CD4-positive, alpha-beta memory T cell (primary cell): Measurements from ENCODE around the gene RGS7. TPM values are rescaled to one million over a fixed set of nuclear protein-coding genes. Genes with fewer than 3 reads are reported as not detected.

Experiments
- CTCF ChIA-PET: fragments of 350-600 bp; sonication (Branson Sonifier 250); formaldehyde crosslinking; loops from one replicate; lab custom pipeline; 2021; ENCODE audit warnings: inconsistent platforms; ENCODE audit not compliant: partially characterized antibody; lab: Charles Lee
- POLR2A ChIA-PET: fragments of 350-600 bp; sonication (Branson Sonifier 250); formaldehyde crosslinking; loops from one replicate; lab custom pipeline; 2021; ENCODE audit not compliant: partially characterized antibody; lab: Charles Lee
- DNase-seq, 5 donors: peaks; one replicate each; pipeline versions ENCODE4 v3.0.0 to v3.0.0-alpha.2; 2020 to 2022; ENCODE audit warnings: mixed read lengths in 1 of 5
- H3K27ac ChIP-seq: one replicate; pipeline ENCODE4 v1.7.0; 2013; ENCODE audit warnings: low read depth, low read length
- H3K27me3 ChIP-seq: 2 replicates; pipeline ENCODE4 v1.7.0; 2013; ENCODE audit warnings: mild to moderate bottlenecking, low read length, moderate library complexity; ENCODE audit not compliant: insufficient read depth
- H3K36me3 ChIP-seq: 2 replicates; pipeline ENCODE4 v1.7.0; 2013; ENCODE audit warnings: mild to moderate bottlenecking, low read length, moderate library complexity; ENCODE audit not compliant: insufficient read depth
- H3K4me1 ChIP-seq: 2 replicates; pipeline ENCODE4 v1.7.0; 2013; ENCODE audit warnings: mild to moderate bottlenecking, low read length, moderate library complexity; ENCODE audit not compliant: insufficient read depth
- H3K4me3 ChIP-seq, 2 donors: one replicate each; pipeline ENCODE4 v1.7.0; 2013; ENCODE audit warnings: low read length in 2 of 2, mild to moderate bottlenecking in 1 of 2
- H3K9me3 ChIP-seq, 2 donors: one replicate each; pipeline ENCODE4 v1.7.0; 2013; ENCODE audit warnings: low read length in 2 of 2, control low read depth in 1 of 2; ENCODE audit not compliant: control insufficient read depth in 1 of 2
- H3K27ac Mint-ChIP-seq, 7 donors: one replicate each; pipeline ENCODE4 v1.8.0; 2020 to 2021; ENCODE audit warnings: mixed read lengths in 7 of 7, mild to moderate bottlenecking in 6 of 7, inconsistent platforms in 3 of 7, moderate library complexity in 3 of 7
- H3K27me3 Mint-ChIP-seq, 2 donors: one replicate each; pipeline ENCODE4 v1.8.0; 2020 to 2021; ENCODE audit warnings: mixed read lengths in 2 of 2
- H3K36me3 Mint-ChIP-seq, 2 donors: one replicate each; pipeline ENCODE4 v1.8.0; 2020 to 2021; ENCODE audit warnings: mixed read lengths in 2 of 2, inconsistent platforms in 1 of 2, mild to moderate bottlenecking in 1 of 2
- H3K4me1 Mint-ChIP-seq, 4 donors: one replicate each; pipeline ENCODE4 v1.8.0; 2020 to 2021; ENCODE audit warnings: mixed read lengths in 4 of 4, mild to moderate bottlenecking in 1 of 4
- H3K4me3 Mint-ChIP-seq, 8 donors: one replicate each; pipeline ENCODE4 v1.8.0; 2020 to 2021; ENCODE audit warnings: mixed read lengths in 8 of 8, mild to moderate bottlenecking in 7 of 8, moderate library complexity in 6 of 8, inconsistent platforms in 3 of 8
- H3K9me3 Mint-ChIP-seq, 8 donors: one replicate each; pipeline ENCODE4 v1.8.0; 2020 to 2021; ENCODE audit warnings: mixed read lengths in 8 of 8, mild to moderate bottlenecking in 5 of 8, inconsistent platforms in 3 of 8, moderate library complexity in 1 of 8
- intact Hi-C: fragments of 100-400 bp; cut with micrococcal nuclease; formaldehyde crosslinking; loops from one replicate; pipeline ENCODE4 v1.15.1; 2023
- polyA plus RNA-seq, 2 donors: library from polyadenylated mRNA; unstranded; fragments of 300-500 nt; fragmentation: Illumina TruSeq; gene quantifications; one replicate each; pipeline ENCODE4 v1.2.3, GENCODE V29; 2021
- total RNA-seq, 2 experiments: library from RNA; stranded (reverse); gene quantifications; one replicate each; pipeline ENCODE4 v1.2.3, GENCODE V29; 2021

The RGS7 gene
- total and polyA plus RNA-seq, 4 experiments from 2014 or later, result not detected

- no peaks in the 10 kb centered on the region for H3K27me3 Mint-ChIP-seq
- H3K27me3 ChIP-seq, result no peaks in the 10 kb centered on the region
- no peak overlapping the region for H3K27ac Mint-ChIP-seq
- no peak for DNase-seq
- POLR2A ChIA-PET, result no interaction called here
- H3K36me3 ChIP-seq, result no peaks in the 10 kb centered on the region
- H3K4me3 Mint-ChIP-seq, result no peak overlapping the region
- CTCF ChIA-PET, result no interaction called here
- H3K4me3 ChIP-seq, result no peak overlapping the region
- no peaks in the 10 kb centered on the region for H3K4me1 ChIP-seq
- H3K36me3 Mint-ChIP-seq, result no peaks in the 10 kb centered on the region
- H3K9me3 ChIP-seq, result no peaks in the 10 kb centered on the region
- H3K27ac ChIP-seq, result no peak overlapping the region
- intact Hi-C loops, result no loop called here
- peaks cover 0 to 14% (median 2%) of the 10 kb centered on the region in 8 donors for H3K9me3 Mint-ChIP-seq
- H3K4me1 Mint-ChIP-seq, result no peaks in the 10 kb centered on the region
These were observed 502.6 kb downstream of the RGS7 start for GRCh38 chr1:240854367-240854766.

- H3K4me1 Mint-ChIP-seq, result no peaks in the 10 kb centered on the region
- peaks cover 0 to 14% (median 1%) of the 10 kb centered on the region in 8 donors for H3K9me3 Mint-ChIP-seq
- no peak for DNase-seq
- intact Hi-C loops, result no loop called here
- Histone ChIP-seq H3K4me1 (no peaks in the 10 kb centered on the region), H3K9me3 (no peaks in the 10 kb centered on the region), H3K36me3 (no peaks in the 10 kb centered on the region), H3K27me3 (no peaks in the 10 kb centered on the region), H3K27ac (no peak overlapping the region), H3K4me3 (no peak overlapping the region)
- H3K27me3 Mint-ChIP-seq, result peaks cover 0 to 3% of the 10 kb centered on the region in 2 donors
- no peak overlapping the region for H3K27ac Mint-ChIP-seq
- POLR2A ChIA-PET, result no interaction called here
- H3K36me3 Mint-ChIP-seq, result no peaks in the 10 kb centered on the region
- CTCF ChIA-PET, result no interaction called here
- H3K4me3 Mint-ChIP-seq, result no peak overlapping the region
These were observed 509.7 kb downstream of the RGS7 start for GRCh38 chr1:240847325-240847724.

DNA sequence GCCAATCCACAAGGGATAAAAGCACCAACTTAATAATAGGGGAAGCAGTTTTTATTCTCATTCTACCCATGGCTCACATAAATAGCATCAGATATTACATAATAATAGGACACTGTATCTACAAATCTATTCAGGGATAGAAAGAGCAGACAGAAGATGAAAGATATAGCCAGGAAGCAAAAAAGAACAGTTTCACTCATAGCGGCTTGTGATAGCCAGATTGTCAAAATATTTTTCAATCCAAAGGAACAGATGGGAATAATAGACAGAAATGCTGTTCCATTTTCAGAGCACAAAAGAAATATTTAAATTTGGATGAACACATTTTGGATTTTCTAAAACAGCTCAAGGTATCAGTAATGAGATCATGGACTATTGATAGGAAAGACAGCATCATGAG is 512.5 kb downstream of the RGS7 start:
- no peaks in the 10 kb centered on the region for H3K4me1 Mint-ChIP-seq
- no peak overlapping the region for H3K4me3 Mint-ChIP-seq
- DNase-seq, result no peak
- intact Hi-C loops, result no loop called here
- Histone ChIP-seq H3K9me3 (no peaks in the 10 kb centered on the region), H3K36me3 (no peaks in the 10 kb centered on the region), H3K4me1 (no peaks in the 10 kb centered on the region), H3K27ac (no peak overlapping the region), H3K4me3 (no peak overlapping the region), H3K27me3 (no peaks in the 10 kb centered on the region)
- H3K27me3 Mint-ChIP-seq, result peaks cover 0 to 3% of the 10 kb centered on the region in 2 donors
- ChIA-PET CTCF (no interaction called here), POLR2A (no interaction called here)
- H3K9me3 Mint-ChIP-seq, result peaks cover 0 to 7% (median 3%) of the 10 kb centered on the region in 8 donors
- no peaks in the 10 kb centered on the region for H3K36me3 Mint-ChIP-seq
- no peak overlapping the region for H3K27ac Mint-ChIP-seq

DNA sequence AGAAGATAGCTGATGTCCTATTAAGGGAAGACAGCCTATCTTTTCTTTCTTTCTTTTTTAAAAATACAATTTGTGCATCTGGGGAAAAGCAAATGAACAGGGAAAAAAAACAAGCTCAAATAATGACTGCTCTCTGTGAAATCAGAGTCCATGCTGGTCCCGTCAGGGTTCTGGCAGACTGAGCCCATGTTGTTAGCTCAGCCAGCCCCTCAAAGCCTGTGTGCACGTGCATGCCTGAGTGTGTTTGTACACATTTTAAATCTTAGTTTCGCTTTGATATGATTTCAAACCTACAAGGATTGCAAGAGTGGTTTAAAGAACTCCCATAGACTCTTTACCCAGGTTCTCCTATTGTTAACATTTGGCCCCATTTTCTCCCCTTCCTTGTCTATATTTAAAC is 513.2 kb downstream of the RGS7 start:
- POLR2A ChIA-PET, result no interaction called here
- peaks cover 0 to 11% (median 3%) of the 10 kb centered on the region in 8 donors for H3K9me3 Mint-ChIP-seq

DNA sequence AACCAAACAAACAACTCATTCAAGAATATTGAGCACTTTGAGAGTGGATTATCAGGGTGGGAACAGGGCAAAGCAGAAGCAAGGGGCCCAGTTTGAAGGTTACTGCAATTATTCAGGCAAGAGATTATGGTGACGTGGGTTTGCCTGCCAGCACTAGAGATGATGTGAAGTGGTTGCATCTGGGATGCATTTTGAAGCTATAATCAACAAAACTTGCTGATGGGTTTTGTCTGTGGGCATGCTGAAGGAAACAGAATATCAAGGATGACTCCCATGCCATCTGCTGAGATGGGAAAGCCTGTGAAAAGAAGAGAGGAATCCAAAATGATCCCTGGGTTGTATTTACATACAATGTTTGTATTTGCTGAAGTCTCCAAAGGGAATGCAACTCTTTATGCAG is 520.7 kb downstream of the RGS7 start:
- H3K9me3 Mint-ChIP-seq, result peaks cover 0 to 8% (median 3%) of the 10 kb centered on the region in 8 donors
- ChIA-PET CTCF (no interaction called here), POLR2A (no interaction called here)
- Histone ChIP-seq H3K36me3 (no peaks in the 10 kb centered on the region), H3K4me1 (no peaks in the 10 kb centered on the region), H3K9me3 (no peaks in the 10 kb centered on the region), H3K4me3 (no peak overlapping the region), H3K27ac (no peak overlapping the region), H3K27me3 (no peaks in the 10 kb centered on the region)
- H3K4me1 Mint-ChIP-seq, result no peaks in the 10 kb centered on the region
- no peak overlapping the region for H3K27ac Mint-ChIP-seq
- H3K36me3 Mint-ChIP-seq, result no peaks in the 10 kb centered on the region
- intact Hi-C loops, result no loop called here
- H3K27me3 Mint-ChIP-seq, result no peaks in the 10 kb centered on the region
- H3K4me3 Mint-ChIP-seq, result no peak overlapping the region
- DNase-seq, result no peak

More for the DNA sequence above, 513.2 kb downstream of the RGS7 start:
- Histone ChIP-seq H3K27ac (no peak overlapping the region), H3K4me1 (no peaks in the 10 kb centered on the region), H3K27me3 (no peaks in the 10 kb centered on the region), H3K9me3 (no peaks in the 10 kb centered on the region), H3K4me3 (no peak overlapping the region), H3K36me3 (no peaks in the 10 kb centered on the region)
- intact Hi-C loops, result no loop called here
- Mint-ChIP-seq H3K4me3 (no peak overlapping the region), H3K4me1 (no peaks in the 10 kb centered on the region), H3K27me3 (peaks cover 0 to 3% of the 10 kb centered on the region in 2 donors), H3K36me3 (no peaks in the 10 kb centered on the region), H3K27ac (no peak overlapping the region)
- CTCF ChIA-PET, result no interaction called here
- DNase-seq, result no peak

DNA sequence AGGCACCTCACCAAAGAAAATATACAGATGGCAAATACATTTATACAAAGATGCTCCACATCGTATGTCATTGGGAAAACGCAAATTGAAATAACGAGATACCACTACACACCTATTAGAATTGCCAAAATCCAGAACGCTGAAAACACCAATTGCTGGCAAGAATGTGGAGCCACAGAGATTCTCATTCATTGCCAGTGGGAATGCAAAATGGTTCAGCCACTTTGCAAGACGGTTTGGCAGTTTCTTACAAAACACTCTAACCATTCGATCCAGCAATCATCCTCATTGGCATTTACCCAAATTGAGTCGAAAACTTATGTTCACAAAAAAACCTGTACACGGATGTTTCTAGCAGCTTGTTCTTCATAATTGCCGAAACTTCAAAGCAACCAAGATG is 521.7 kb downstream of the RGS7 start:
- no peak overlapping the region for H3K4me3 Mint-ChIP-seq
- no peaks in the 10 kb centered on the region for H3K36me3 Mint-ChIP-seq
- H3K4me1 ChIP-seq, result no peaks in the 10 kb centered on the region
- H3K4me3 ChIP-seq, result no peak overlapping the region
- intact Hi-C loops, result no loop called here
- DNase-seq, result no peak
- H3K27ac ChIP-seq, result no peak overlapping the region
- H3K9me3 Mint-ChIP-seq, result peaks cover 0 to 6% (median 3%) of the 10 kb centered on the region in 8 donors
- ChIA-PET CTCF (no interaction called here), POLR2A (no interaction called here)
- H3K27me3 ChIP-seq, result no peaks in the 10 kb centered on the region
- H3K4me1 Mint-ChIP-seq, result no peaks in the 10 kb centered on the region
- H3K9me3 ChIP-seq, result no peaks in the 10 kb centered on the region
- H3K27ac Mint-ChIP-seq, result no peak overlapping the region
- H3K36me3 ChIP-seq, result no peaks in the 10 kb centered on the region
- H3K27me3 Mint-ChIP-seq, result no peaks in the 10 kb centered on the region

GRCh38 chr1:240833075-240833474 is 523.9 kb downstream of the RGS7 start:
- ChIA-PET POLR2A (no interaction called here), CTCF (no interaction called here)
- Mint-ChIP-seq H3K4me3 (no peak overlapping the region), H3K27ac (no peak overlapping the region), H3K36me3 (no peaks in the 10 kb centered on the region), H3K9me3 (peaks cover 0 to 5% (median 0%) of the 10 kb centered on the region in 8 donors), H3K27me3 (no peaks in the 10 kb centered on the region), H3K4me1 (no peaks in the 10 kb centered on the region)
- intact Hi-C loops, result no loop called here
- Histone ChIP-seq H3K9me3 (no peaks in the 10 kb centered on the region), H3K36me3 (no peaks in the 10 kb centered on the region), H3K27me3 (no peaks in the 10 kb centered on the region), H3K27ac (no peak overlapping the region), H3K4me1 (no peaks in the 10 kb centered on the region), H3K4me3 (no peak overlapping the region)
- no peak for DNase-seq

DNA sequence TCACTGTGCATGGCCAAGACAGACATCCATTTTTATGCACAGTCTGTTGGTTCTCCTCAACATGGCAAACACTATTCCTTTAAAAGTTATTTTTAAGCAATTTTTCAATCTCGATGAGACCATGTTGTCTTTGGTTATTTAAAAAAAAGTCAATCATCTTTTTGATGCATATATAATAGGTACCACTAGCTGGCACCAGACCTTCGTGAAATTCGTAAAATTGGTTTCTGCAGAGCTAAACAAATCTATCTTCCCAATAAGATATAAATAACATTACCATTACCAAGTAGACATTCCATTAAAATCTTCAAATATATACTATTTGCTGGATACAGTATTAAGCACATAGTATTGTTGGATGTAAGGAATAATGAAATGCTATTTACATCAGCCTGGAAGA is 525.1 kb downstream of the RGS7 start:
- no peaks in the 10 kb centered on the region for H3K4me1 Mint-ChIP-seq
- H3K36me3 Mint-ChIP-seq, result no peaks in the 10 kb centered on the region
- no peak overlapping the region for H3K4me3 Mint-ChIP-seq
- no peaks in the 10 kb centered on the region for H3K36me3 ChIP-seq
- H3K27me3 ChIP-seq, result no peaks in the 10 kb centered on the region
- no peak overlapping the region for H3K27ac Mint-ChIP-seq
- no peaks in the 10 kb centered on the region for H3K4me1 ChIP-seq
- H3K9me3 Mint-ChIP-seq, result peaks cover 0 to 5% (median 0%) of the 10 kb centered on the region in 8 donors
- no peaks in the 10 kb centered on the region for H3K9me3 ChIP-seq
- intact Hi-C loops, result no loop called here
- POLR2A ChIA-PET, result no interaction called here
- no peak overlapping the region for H3K4me3 ChIP-seq
- H3K27me3 Mint-ChIP-seq, result peaks cover 0 to 4% of the 10 kb centered on the region in 2 donors
- DNase-seq, result no peak
- no peak overlapping the region for H3K27ac ChIP-seq
- CTCF ChIA-PET, result no interaction called here
